Muscle layer of duodenum (tissue), 2 donors: Measurements from ENCODE around the gene TM2D1.
"Not testable (repeated sequence)": the region's sequence is repeated elsewhere in the genome, so short reads cannot be mapped to it uniquely, and the experiment has no call there.

Experiments used
- H3K27ac ChIP-seq: one replicate; pipeline ENCODE4 v1.7.0; 2013; ENCODE audit warnings: mild to moderate bottlenecking, low read length
- H3K27me3 ChIP-seq: one replicate; pipeline ENCODE4 v1.7.0; 2013; ENCODE audit warnings: low read depth, mild to moderate bottlenecking, control low read depth, low read length
- H3K36me3 ChIP-seq, 2 donors: one replicate each; pipeline ENCODE4 v1.7.0; 2013; ENCODE audit warnings: low read length in 2 of 2, control low read depth in 1 of 2, mild to moderate bottlenecking in 1 of 2; ENCODE audit not compliant: insufficient read depth in 2 of 2, control insufficient read depth in 1 of 2
- H3K4me1 ChIP-seq, 2 donors: one replicate each; pipeline ENCODE4 v1.7.0; 2013; ENCODE audit warnings: low read length in 2 of 2, mild to moderate bottlenecking in 2 of 2, control low read depth in 1 of 2, moderate library complexity in 1 of 2; ENCODE audit not compliant: insufficient read depth in 2 of 2, control insufficient read depth in 1 of 2
- H3K4me3 ChIP-seq, 2 donors: one replicate each; pipeline ENCODE4 v1.7.0; 2013; ENCODE audit warnings: low read length in 2 of 2, low read depth in 1 of 2, mild to moderate bottlenecking in 1 of 2
- H3K9me3 ChIP-seq, 2 donors: one replicate each; pipeline ENCODE4 v1.7.0; 2013; ENCODE audit warnings: low read length in 2 of 2, control low read depth in 1 of 2, mild to moderate bottlenecking in 1 of 2; ENCODE audit not compliant: control insufficient read depth in 1 of 2
- donor health status: healthy.

The TM2D1 gene

GRCh38 chr1:61743431-61743705, 18.4 kb upstream of the TM2D1 start:
- H3K36me3 ChIP-seq = no peaks in the 10 kb centered on the region
- peak overlapping the region; percentile 76 to 81 for H3K4me3 ChIP-seq
- peaks cover 0 to 5% of the 10 kb centered on the region in 2 donors for H3K4me1 ChIP-seq
- peak overlapping the region; percentile 86 for H3K27ac ChIP-seq
- H3K9me3 ChIP-seq = no peaks in the 10 kb centered on the region
- H3K27me3 ChIP-seq = no peaks in the 10 kb centered on the region

- Histone ChIP-seq H3K27ac (peak overlapping the region; percentile 86), H3K4me3 (peak overlapping the region; percentile 76 to 81), H3K4me1 (peaks cover 0 to 5% of the 10 kb centered on the region in 2 donors), H3K36me3 (no peaks in the 10 kb centered on the region), H3K9me3 (no peaks in the 10 kb centered on the region), H3K27me3 (no peaks in the 10 kb centered on the region)
These were observed 17.9 kb upstream of the TM2D1 start for GRCh38 chr1:61742620-61743430.

- H3K36me3 ChIP-seq = no peaks in the 10 kb centered on the region
- H3K4me3 ChIP-seq = peak within 1 kb of the TSS; percentile 80 to 81
- H3K27ac ChIP-seq = peak within 1 kb of the TSS; percentile 86
- peaks cover 0 to 5% of the 10 kb centered on the region in 2 donors for H3K4me1 ChIP-seq
- H3K27me3 ChIP-seq = no peaks in the 10 kb centered on the region
- no peaks in the 10 kb centered on the region for H3K9me3 ChIP-seq
These were observed 17.0 kb upstream of the TM2D1 start, which contains the start of gene PATJ for GRCh38 chr1:61741711-61742619. PATJ (plus strand) TSS chr1:61742480; CDS start chr1:61762893, 20,413 bp downstream.

- no peaks in the 10 kb centered on the region for H3K9me3 ChIP-seq
- H3K27me3 ChIP-seq = no peaks in the 10 kb centered on the region
- no peaks in the 10 kb centered on the region for H3K4me1 ChIP-seq
- H3K36me3 ChIP-seq = no peaks in the 10 kb centered on the region
- H3K27ac ChIP-seq = peak overlapping the region; percentile 80
- H3K4me3 ChIP-seq = peak overlapping the region in 1 of 2 donors; percentile 80
These were observed 16.1 kb upstream of the TM2D1 start for GRCh38 chr1:61740751-61741700.

GRCh38 chr1:61732726-61733125, 7.8 kb upstream of the TM2D1 start:
- Histone ChIP-seq H3K9me3 (no peaks in the 10 kb centered on the region), H3K27ac (no peak overlapping the region), H3K36me3 (no peaks in the 10 kb centered on the region), H3K4me1 (no peaks in the 10 kb centered on the region), H3K27me3 (no peaks in the 10 kb centered on the region), H3K4me3 (no peak overlapping the region)

GRCh38 chr1:61730679-61731078, 5.7 kb upstream of the TM2D1 start:
- H3K4me1 ChIP-seq, H3K36me3 ChIP-seq, H3K27me3 ChIP-seq, H3K4me3 ChIP-seq, H3K9me3 ChIP-seq, H3K27ac ChIP-seq: not testable (repeated sequence)

- Histone ChIP-seq H3K27ac (no peak overlapping the region), H3K4me1 (peaks cover 0 to 18% of the 10 kb centered on the region in 2 donors)
These were observed 2.6 kb upstream of the TM2D1 start for GRCh38 chr1:61727544-61727943.

GRCh38 chr1:61724506-61724812, 482 bp downstream of the TM2D1 start:
- Histone ChIP-seq H3K4me1 (peaks cover 0 to 19% of the 10 kb centered on the region in 2 donors), H3K36me3 (no peaks in the 10 kb centered on the region), H3K4me3 (peak overlapping the region; percentile 83 to 99), H3K9me3 (no peaks in the 10 kb centered on the region), H3K27me3 (no peaks in the 10 kb centered on the region), H3K27ac (peak overlapping the region; percentile 99)

More at GRCh38 chr1:61727544-61727943, 2.6 kb upstream of the TM2D1 start:
- H3K9me3 ChIP-seq = no peaks in the 10 kb centered on the region
- no peak overlapping the region for H3K4me3 ChIP-seq
- H3K27me3 ChIP-seq = no peaks in the 10 kb centered on the region
- H3K36me3 ChIP-seq = no peaks in the 10 kb centered on the region

GRCh38 chr1:61718996-61719663, 5.8 kb downstream of the TM2D1 start:
- not testable (repeated sequence) for H3K9me3 ChIP-seq, H3K27me3 ChIP-seq, H3K36me3 ChIP-seq, H3K27ac ChIP-seq, H3K4me3 ChIP-seq
- peaks cover 0 to 16% of the 10 kb centered on the region in 2 donors for H3K4me1 ChIP-seq

- no peaks in the 10 kb centered on the region for H3K9me3 ChIP-seq
- H3K36me3 ChIP-seq = peaks cover 21 to 24% of the 10 kb centered on the region in 2 donors
- H3K4me3 ChIP-seq = no peak overlapping the region
- no peaks in the 10 kb centered on the region for H3K27me3 ChIP-seq
- no peak overlapping the region for H3K27ac ChIP-seq
- no peaks in the 10 kb centered on the region for H3K4me1 ChIP-seq
These were observed 13.0 kb downstream of the TM2D1 start for GRCh38 chr1:61711969-61712368.
